GM19468 (cell line): ENCODE data around the gene PRSS22.

ENCODE experiments used
- ATAC-seq: cut with Tn5 transposase; IDR thresholded peaks from one replicate; pipeline ENCODE4 v1.9.1; 2021; ENCODE audit warnings: mild to moderate bottlenecking, moderate library complexity, moderate number of reproducible peaks; ENCODE audit not compliant: unreplicated experiment; ENCODE audit errors: extremely low read depth

PRSS22 gene

GRCh38 chr16:2852731-2853507 lies 5.1 kb downstream of the PRSS22 start:
- ATAC-seq, result no peak

GRCh38 chr16:2852003-2852730 lies 5.8 kb downstream of the PRSS22 start:
- ATAC-seq, result no peak

GRCh38 chr16:2848933-2849725 lies 8.8 kb downstream of the PRSS22 start:
- no peak for ATAC-seq

- no peak for ATAC-seq
These were observed 11.3 kb downstream of the PRSS22 start for GRCh38 chr16:2846511-2847310.

- no peak for ATAC-seq
These were observed 12.9 kb downstream of the PRSS22 start for GRCh38 chr16:2845116-2845515.

- ATAC-seq, result no peak
These were observed 14.4 kb downstream of the PRSS22 start for GRCh38 chr16:2843526-2843925.

GRCh38 chr16:2842340-2843000 lies 15.5 kb downstream of the PRSS22 start:
- ATAC-seq, result no peak

GRCh38 chr16:2841606-2842339 lies 16.2 kb downstream of the PRSS22 start:
- ATAC-seq, result no peak

- no peak for ATAC-seq
These were observed 17.1 kb downstream of the PRSS22 start for GRCh38 chr16:2840914-2841313.

GRCh38 chr16:2839650-2840450 lies 18.1 kb downstream of the PRSS22 start:
- no peak for ATAC-seq

- ATAC-seq, result no peak
These were observed 19.0 kb downstream of the PRSS22 start for GRCh38 chr16:2838928-2839327.

- ATAC-seq, result no peak
These were observed 21.1 kb downstream of the PRSS22 start for GRCh38 chr16:2836646-2837508.

- no peak for ATAC-seq
These were observed 22.1 kb downstream of the PRSS22 start for GRCh38 chr16:2835638-2836493.

GRCh38 chr16:2834968-2835367 lies 23.0 kb downstream of the PRSS22 start:
- ATAC-seq, result no peak

- no peak for ATAC-seq
These were observed 24.2 kb downstream of the PRSS22 start for GRCh38 chr16:2833776-2834175.

- ATAC-seq, result no peak
These were observed 26.8 kb downstream of the PRSS22 start for GRCh38 chr16:2831203-2831602.
